ENCODE results near the gene SNAPIN.

Gene SNAPIN

GRCh38 chr1:153679337-153680119 is 21.0 kb downstream of the SNAPIN start:
- DNase-seq, result peak; percentile 74

GRCh38 chr1:153680120-153680403 is 21.6 kb downstream of the SNAPIN start:
- no peak for DNase-seq

- no peak for DNase-seq
Measured at GRCh38 chr1:153682730-153683129, 24.2 kb downstream of the SNAPIN start.

- no peak for DNase-seq
Measured at GRCh38 chr1:153683854-153684253, 25.4 kb downstream of the SNAPIN start.

GRCh38 chr1:153684892-153685291 is 26.4 kb downstream of the SNAPIN start:
- no peak for DNase-seq

GRCh38 chr1:153685544-153686340 is 27.2 kb downstream of the SNAPIN start:
- DNase-seq, result no peak

- no peak for DNase-seq
Measured at GRCh38 chr1:153687346-153688125, 29.0 kb downstream of the SNAPIN start.

- DNase-seq, result no peak
Measured at GRCh38 chr1:153688276-153688675, 29.8 kb downstream of the SNAPIN start.

- no peak for DNase-seq
Measured at GRCh38 chr1:153688736-153689328, 30.3 kb downstream of the SNAPIN start.

- DNase-seq, result no peak
Measured at GRCh38 chr1:153693466-153693865, 35.0 kb downstream of the SNAPIN start.

GRCh38 chr1:153696741-153697140 is 38.2 kb downstream of the SNAPIN start:
- DNase-seq, result no peak

GRCh38 chr1:153697191-153698019 is 38.9 kb downstream of the SNAPIN start:
- no peak for DNase-seq

- DNase-seq, result no peak
Measured at GRCh38 chr1:153698020-153698922, 39.8 kb downstream of the SNAPIN start.

GRCh38 chr1:153698923-153699714 is 40.6 kb downstream of the SNAPIN start:
- DNase-seq, result no peak

GRCh38 chr1:153699768-153700167 is 41.3 kb downstream of the SNAPIN start:
- no peak for DNase-seq

- no peak for DNase-seq
Measured at GRCh38 chr1:153705484-153705883, 47.0 kb downstream of the SNAPIN start.

GRCh38 chr1:153711026-153711425 is 52.5 kb downstream of the SNAPIN start:
- no peak for DNase-seq

All from activated CD8-positive, alpha-beta memory T cell treated with anti-CD3 and anti-CD28 coated beads for 24 hours (primary cell).